HG03342 (cell line): Measurements from ENCODE around the gene CACNB4.
"Not testable (repeated sequence)": the region's sequence is repeated elsewhere in the genome, so short reads cannot be mapped to it uniquely, and the experiment has no call there.

Experiments used
- ATAC-seq: cut with Tn5 transposase; IDR thresholded peaks from one replicate; pipeline ENCODE4 v1.9.1; 2021; ENCODE audit warnings: mild to moderate bottlenecking, moderate library complexity; ENCODE audit not compliant: unreplicated experiment

The CACNB4 gene

GRCh38 chr2:151907286-151908203 is 191.3 kb downstream of the CACNB4 start:
- no peak for ATAC-seq

- peak; percentile 25 for ATAC-seq
Measured at GRCh38 chr2:151906633-151906998, 192.2 kb downstream of the CACNB4 start.

- ATAC-seq, result peak; percentile 49
Measured at GRCh38 chr2:151905963-151906632, 192.7 kb downstream of the CACNB4 start.

GRCh38 chr2:151904807-151905206 is 194.0 kb downstream of the CACNB4 start:
- ATAC-seq, result no peak

GRCh38 chr2:151904021-151904420 is 194.8 kb downstream of the CACNB4 start:
- ATAC-seq, result no peak

- ATAC-seq, result no peak
Measured at GRCh38 chr2:151902829-151903228, 196.0 kb downstream of the CACNB4 start.

GRCh38 chr2:151900331-151900730 is 198.5 kb downstream of the CACNB4 start:
- no peak for ATAC-seq

- no peak for ATAC-seq
Measured at GRCh38 chr2:151899156-151899555, 199.7 kb downstream of the CACNB4 start.

- no peak for ATAC-seq
Measured at GRCh38 chr2:151891566-151892194, 207.2 kb downstream of the CACNB4 start.

- no peak for ATAC-seq
Measured at GRCh38 chr2:151887164-151887563, 211.7 kb downstream of the CACNB4 start.

- ATAC-seq, result no peak
Measured at GRCh38 chr2:151886241-151886640, 212.6 kb downstream of the CACNB4 start.

- no peak for ATAC-seq
Measured at GRCh38 chr2:151882786-151883445, 215.9 kb downstream of the CACNB4 start.

- ATAC-seq, result no peak
Measured at GRCh38 chr2:151881342-151881741, 217.5 kb downstream of the CACNB4 start.

GRCh38 chr2:151880586-151880985 is 218.3 kb downstream of the CACNB4 start:
- ATAC-seq, result no peak

GRCh38 chr2:151878655-151879563 is 219.9 kb downstream of the CACNB4 start:
- no peak for ATAC-seq

- ATAC-seq, result no peak
Measured at GRCh38 chr2:151878204-151878603, 220.6 kb downstream of the CACNB4 start.

GRCh38 chr2:151875631-151876030 is 223.2 kb downstream of the CACNB4 start:
- not testable (repeated sequence) for ATAC-seq

GRCh38 chr2:151872463-151872862 is 226.4 kb downstream of the CACNB4 start:
- no peak for ATAC-seq

GRCh38 chr2:151869291-151869690 is 229.6 kb downstream of the CACNB4 start:
- ATAC-seq, result no peak

- peak; percentile 100 for ATAC-seq
Measured at GRCh38 chr2:151862700-151863099, 236.1 kb downstream of the CACNB4 start.
